ENCODE measurements around the gene SLC27A4.

DNA sequence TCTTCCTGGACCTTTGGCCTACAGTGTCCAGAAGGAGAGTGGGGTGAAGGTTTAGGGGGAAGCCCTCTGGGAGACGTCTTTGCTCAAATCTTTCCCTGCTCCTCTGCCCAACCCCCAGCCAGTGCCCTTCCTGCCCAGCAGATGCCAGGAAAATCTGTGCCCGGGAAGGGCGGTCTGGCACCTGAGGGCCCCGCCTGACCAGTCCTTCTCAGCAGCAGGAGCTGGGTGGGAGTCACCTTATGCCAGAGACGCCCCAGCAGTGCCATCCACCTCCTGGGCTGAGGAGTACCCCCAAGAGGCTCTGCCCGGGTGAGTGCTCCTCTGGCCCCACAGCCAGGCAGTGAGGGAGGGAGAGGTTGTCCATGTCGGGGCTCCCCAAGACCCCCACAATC is 65.4 kb downstream of the SLC27A4 start:
- TF ChIP-seq GATA3 (IDR thresholded peaks at IDR 0.05; ENCODE audit: low read depth, low read length) (no peak), GATA2 (IDR thresholded peaks at IDR 0.05; ENCODE audit: low read depth, low read length) (no peak)

All from SH-SY5Y (cell line).